Measurements from ENCODE around the gene SOX10. TPM values are rescaled to one million over a fixed set of nuclear protein-coding genes. Genes with fewer than 3 reads are reported as not detected.

SOX10 gene
- total and polyA plus RNA-seq, 4 experiments from 2014 or later, result not detected

GRCh38 chr22:38009000-38009806, 24.8 kb upstream of the SOX10 start:
- Histone ChIP-seq H3K27ac (ENCODE audit: low read depth, low read length) (no peak overlapping the region), H3K9me3 (ENCODE audit: control insufficient read depth in 1 of 2, low read length in 2 of 2) (no peaks in the 10 kb centered on the region), H3K27me3 (ENCODE audit: insufficient read depth, low read length) (no peaks in the 10 kb centered on the region), H3K4me1 (ENCODE audit: insufficient read depth, low read length) (no peaks in the 10 kb centered on the region), H3K36me3 (ENCODE audit: insufficient read depth, low read length) (no peaks in the 10 kb centered on the region), H3K4me3 (ENCODE audit: low read length in 2 of 2) (no peak overlapping the region)
- peak overlapping the region in 2 of 7 donors; percentile 57 to 77 for H3K27ac Mint-ChIP-seq
- DNase-seq, result no peak
- CTCF ChIA-PET (ENCODE audit: partially characterized antibody), result no interaction called here
- no peaks in the 10 kb centered on the region for H3K27me3 Mint-ChIP-seq
- peaks cover 0 to 2% (median 0%) of the 10 kb centered on the region in 8 donors for H3K9me3 Mint-ChIP-seq
- POLR2A ChIA-PET (ENCODE audit: partially characterized antibody), result no interaction called here
- H3K4me1 Mint-ChIP-seq, result peaks cover 4 to 7% (median 6%) of the 10 kb centered on the region in 4 donors
- no peaks in the 10 kb centered on the region for H3K36me3 Mint-ChIP-seq
- intact Hi-C loops (cut with micrococcal nuclease), result no loop called here
- no peak overlapping the region for H3K4me3 Mint-ChIP-seq

- no peak overlapping the region for H3K27ac Mint-ChIP-seq
- peaks cover 4 to 7% (median 6%) of the 10 kb centered on the region in 4 donors for H3K4me1 Mint-ChIP-seq
- intact Hi-C loops (cut with micrococcal nuclease), result no loop called here
- H3K27ac ChIP-seq (ENCODE audit: low read depth, low read length), result no peak overlapping the region
- no peak overlapping the region for H3K4me3 Mint-ChIP-seq
- H3K9me3 Mint-ChIP-seq, result no peaks in the 10 kb centered on the region
- no peaks in the 10 kb centered on the region for H3K36me3 ChIP-seq (ENCODE audit: insufficient read depth, low read length)
- no peak for DNase-seq
- ChIA-PET CTCF (ENCODE audit: partially characterized antibody) (no interaction called here), POLR2A (ENCODE audit: partially characterized antibody) (no interaction called here)
- H3K4me3 ChIP-seq (ENCODE audit: low read length in 2 of 2), result no peak overlapping the region
- H3K27me3 Mint-ChIP-seq, result no peaks in the 10 kb centered on the region
- H3K36me3 Mint-ChIP-seq, result no peaks in the 10 kb centered on the region
- no peaks in the 10 kb centered on the region for H3K9me3 ChIP-seq (ENCODE audit: control insufficient read depth in 1 of 2, low read length in 2 of 2)
- H3K4me1 ChIP-seq (ENCODE audit: insufficient read depth, low read length), result no peaks in the 10 kb centered on the region
- H3K27me3 ChIP-seq (ENCODE audit: insufficient read depth, low read length), result no peaks in the 10 kb centered on the region
Measured at GRCh38 chr22:38007330-38007902, 23.1 kb upstream of the SOX10 start.

GRCh38 chr22:38006906-38007305, 22.6 kb upstream of the SOX10 start:
- Histone ChIP-seq H3K27ac (ENCODE audit: low read depth, low read length) (no peak overlapping the region), H3K27me3 (ENCODE audit: insufficient read depth, low read length) (no peaks in the 10 kb centered on the region), H3K4me3 (ENCODE audit: low read length in 2 of 2) (no peak overlapping the region), H3K4me1 (ENCODE audit: insufficient read depth, low read length) (no peaks in the 10 kb centered on the region), H3K36me3 (ENCODE audit: insufficient read depth, low read length) (no peaks in the 10 kb centered on the region), H3K9me3 (ENCODE audit: control insufficient read depth in 1 of 2, low read length in 2 of 2) (no peaks in the 10 kb centered on the region)
- DNase-seq, result no peak
- POLR2A ChIA-PET (ENCODE audit: partially characterized antibody), result no interaction called here
- CTCF ChIA-PET (ENCODE audit: partially characterized antibody), result no interaction called here
- H3K9me3 Mint-ChIP-seq, result no peaks in the 10 kb centered on the region
- H3K36me3 Mint-ChIP-seq, result no peaks in the 10 kb centered on the region
- H3K4me1 Mint-ChIP-seq, result peaks cover 4 to 7% (median 6%) of the 10 kb centered on the region in 4 donors
- H3K4me3 Mint-ChIP-seq, result no peak overlapping the region
- no peaks in the 10 kb centered on the region for H3K27me3 Mint-ChIP-seq
- intact Hi-C loops (cut with micrococcal nuclease), result no loop called here
- no peak overlapping the region for H3K27ac Mint-ChIP-seq

- no peaks in the 10 kb centered on the region for H3K27me3 Mint-ChIP-seq
- no peaks in the 10 kb centered on the region for H3K36me3 ChIP-seq (ENCODE audit: insufficient read depth, low read length)
- intact Hi-C loops (cut with micrococcal nuclease), result no loop called here
- CTCF ChIA-PET (ENCODE audit: partially characterized antibody), result interaction anchor here (0.9 kb wide), 1 partner anchor 46 kb away, joined by 4 read pairs; no protein-coding TSS in a partner anchor
- H3K4me3 Mint-ChIP-seq, result no peak overlapping the region
- H3K36me3 Mint-ChIP-seq, result no peaks in the 10 kb centered on the region
- H3K9me3 ChIP-seq (ENCODE audit: control insufficient read depth in 1 of 2, low read length in 2 of 2), result no peaks in the 10 kb centered on the region
- POLR2A ChIA-PET (ENCODE audit: partially characterized antibody), result no interaction called here
- no peak overlapping the region for H3K27ac ChIP-seq (ENCODE audit: low read depth, low read length)
- H3K4me1 ChIP-seq (ENCODE audit: insufficient read depth, low read length), result no peaks in the 10 kb centered on the region
- H3K27me3 ChIP-seq (ENCODE audit: insufficient read depth, low read length), result no peaks in the 10 kb centered on the region
- H3K9me3 Mint-ChIP-seq, result no peaks in the 10 kb centered on the region
- no peak overlapping the region for H3K4me3 ChIP-seq (ENCODE audit: low read length in 2 of 2)
- peaks cover 4 to 7% (median 6%) of the 10 kb centered on the region in 4 donors for H3K4me1 Mint-ChIP-seq
- no peak for DNase-seq
- no peak overlapping the region for H3K27ac Mint-ChIP-seq
Measured at GRCh38 chr22:38005943-38006342, 21.6 kb upstream of the SOX10 start.

- Mint-ChIP-seq H3K36me3 (no peaks in the 10 kb centered on the region), H3K9me3 (no peaks in the 10 kb centered on the region), H3K4me1 (no peaks in the 10 kb centered on the region), H3K4me3 (no peak overlapping the region), H3K27ac (no peak overlapping the region), H3K27me3 (no peaks in the 10 kb centered on the region)
- Histone ChIP-seq H3K27ac (ENCODE audit: low read depth, low read length) (no peak overlapping the region), H3K27me3 (ENCODE audit: insufficient read depth, low read length) (no peaks in the 10 kb centered on the region), H3K4me1 (ENCODE audit: insufficient read depth, low read length) (no peaks in the 10 kb centered on the region), H3K9me3 (ENCODE audit: control insufficient read depth in 1 of 2, low read length in 2 of 2) (no peaks in the 10 kb centered on the region), H3K4me3 (ENCODE audit: low read length in 2 of 2) (no peak overlapping the region), H3K36me3 (ENCODE audit: insufficient read depth, low read length) (no peaks in the 10 kb centered on the region)
- ChIA-PET POLR2A (ENCODE audit: partially characterized antibody) (no interaction called here), CTCF (ENCODE audit: partially characterized antibody) (no interaction called here)
- no peak for DNase-seq
- intact Hi-C loops (cut with micrococcal nuclease), result no loop called here
Measured at GRCh38 chr22:37999640-38000272, 15.4 kb upstream of the SOX10 start.

- intact Hi-C loops (cut with micrococcal nuclease), result no loop called here
- CTCF ChIA-PET (ENCODE audit: partially characterized antibody), result no interaction called here
- H3K9me3 Mint-ChIP-seq, result no peaks in the 10 kb centered on the region
Measured at GRCh38 chr22:37999236-37999635, 14.9 kb upstream of the SOX10 start.

GRCh38 chr22:37998543-37998942, 14.2 kb upstream of the SOX10 start:
- Histone ChIP-seq H3K4me1 (ENCODE audit: insufficient read depth, low read length) (no peaks in the 10 kb centered on the region), H3K27ac (ENCODE audit: low read depth, low read length) (no peak overlapping the region), H3K4me3 (ENCODE audit: low read length in 2 of 2) (no peak overlapping the region), H3K27me3 (ENCODE audit: insufficient read depth, low read length) (no peaks in the 10 kb centered on the region), H3K9me3 (ENCODE audit: control insufficient read depth in 1 of 2, low read length in 2 of 2) (no peaks in the 10 kb centered on the region), H3K36me3 (ENCODE audit: insufficient read depth, low read length) (no peaks in the 10 kb centered on the region)
- intact Hi-C loops (cut with micrococcal nuclease), result no loop called here
- Mint-ChIP-seq H3K9me3 (no peaks in the 10 kb centered on the region), H3K36me3 (no peaks in the 10 kb centered on the region), H3K27me3 (no peaks in the 10 kb centered on the region), H3K4me1 (no peaks in the 10 kb centered on the region), H3K4me3 (no peak overlapping the region), H3K27ac (no peak overlapping the region)
- ChIA-PET CTCF (ENCODE audit: partially characterized antibody) (no interaction called here), POLR2A (ENCODE audit: partially characterized antibody) (no interaction called here)
- DNase-seq, result no peak

More at GRCh38 chr22:37999236-37999635, 14.9 kb upstream of the SOX10 start:
- H3K4me3 Mint-ChIP-seq, result no peak overlapping the region
- H3K27ac Mint-ChIP-seq, result no peak overlapping the region
- Histone ChIP-seq H3K27ac (ENCODE audit: low read depth, low read length) (no peak overlapping the region), H3K4me1 (ENCODE audit: insufficient read depth, low read length) (no peaks in the 10 kb centered on the region), H3K27me3 (ENCODE audit: insufficient read depth, low read length) (no peaks in the 10 kb centered on the region), H3K36me3 (ENCODE audit: insufficient read depth, low read length) (no peaks in the 10 kb centered on the region), H3K9me3 (ENCODE audit: control insufficient read depth in 1 of 2, low read length in 2 of 2) (no peaks in the 10 kb centered on the region), H3K4me3 (ENCODE audit: low read length in 2 of 2) (no peak overlapping the region)
- DNase-seq, result no peak
- POLR2A ChIA-PET (ENCODE audit: partially characterized antibody), result no interaction called here
- H3K27me3 Mint-ChIP-seq, result no peaks in the 10 kb centered on the region
- H3K36me3 Mint-ChIP-seq, result no peaks in the 10 kb centered on the region
- no peaks in the 10 kb centered on the region for H3K4me1 Mint-ChIP-seq
